Measurements from ENCODE around the gene UFD1. TPM values are rescaled to one million over a fixed set of nuclear protein-coding genes. Genes with fewer than 3 reads are reported as not detected.
A peak's percentile ranks its signal among the peaks of the same experiment; 100 is the strongest.

The UFD1 gene
- total RNA-seq, 1 experiment from 2014 or later = 114 TPM

DNA sequence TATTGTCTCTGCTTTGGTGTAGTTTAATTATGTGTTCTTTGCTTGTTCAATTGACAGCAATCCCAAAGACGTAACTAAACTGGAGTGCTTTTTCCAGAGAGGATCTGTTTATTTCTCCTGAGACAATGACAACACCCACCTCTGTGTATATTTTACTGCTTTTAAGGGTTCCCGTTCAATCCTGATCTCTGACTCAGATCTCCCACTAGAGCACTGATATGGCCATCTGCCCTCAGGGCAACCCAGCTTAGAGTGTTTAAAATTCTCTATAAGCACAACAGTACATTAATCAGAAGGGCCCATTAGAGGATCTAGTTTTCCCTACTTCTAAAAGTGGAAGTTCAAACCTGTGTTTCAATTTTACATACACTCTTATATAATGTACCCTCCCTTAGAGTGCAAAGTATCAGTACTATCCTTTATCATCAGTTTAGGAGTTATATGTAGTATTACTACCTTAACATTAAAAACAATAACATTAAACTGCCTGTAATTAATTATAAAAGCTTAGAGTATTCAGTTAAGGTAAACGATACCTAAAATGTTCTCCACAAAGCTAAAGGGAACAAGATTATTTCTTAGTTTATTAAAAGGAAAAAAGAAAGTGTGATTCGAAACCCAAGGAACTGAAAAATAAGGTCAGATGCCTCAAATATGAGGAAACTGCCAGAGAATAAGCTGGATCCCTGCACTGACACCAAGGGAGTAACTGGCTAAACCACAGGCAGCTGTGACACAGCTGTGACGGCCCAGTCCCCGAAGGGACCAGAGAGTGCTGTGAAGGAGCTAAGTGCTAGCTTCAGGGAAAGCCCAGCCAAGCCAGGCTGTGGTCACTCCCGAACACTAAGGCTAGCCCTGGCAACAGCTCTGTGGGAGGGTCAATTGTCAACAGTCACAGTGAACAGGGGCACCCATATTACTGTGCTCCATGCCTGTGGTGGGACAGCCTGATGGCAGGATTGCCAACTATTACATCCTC lies 15.2 kb downstream of the UFD1 start:
- in situ Hi-C loops (cut with HindIII; ENCODE audit: low pct_unique_long_range_greater_than_20kb, low sequenced_read_pairs) = no loop called here
- no peak for DNase-seq (ENCODE audit: low read depth, low spot score)

DNA sequence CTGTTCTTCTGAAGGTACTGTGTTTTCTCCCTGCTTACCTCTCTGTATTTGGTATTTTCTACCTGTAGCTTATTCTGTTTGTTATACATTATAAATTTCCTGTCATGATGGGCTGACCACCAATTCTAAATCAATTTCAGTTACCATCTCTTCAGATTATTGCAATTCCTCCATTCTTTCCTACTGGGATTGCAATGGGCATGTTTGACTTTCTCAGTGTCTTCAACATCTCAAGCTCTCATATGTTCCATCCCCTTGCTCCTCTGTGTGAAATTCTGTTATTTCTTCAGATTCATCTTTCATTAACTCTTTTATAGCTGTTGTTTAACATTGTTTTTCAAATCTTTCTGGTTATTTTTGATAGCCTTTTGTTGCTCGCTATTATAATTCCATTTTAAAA lies 16.0 kb downstream of the UFD1 start:
- in situ Hi-C loops (cut with HindIII; ENCODE audit: low pct_unique_long_range_greater_than_20kb, low sequenced_read_pairs) = no loop called here
- no peak for DNase-seq (ENCODE audit: low read depth, low spot score)

DNA sequence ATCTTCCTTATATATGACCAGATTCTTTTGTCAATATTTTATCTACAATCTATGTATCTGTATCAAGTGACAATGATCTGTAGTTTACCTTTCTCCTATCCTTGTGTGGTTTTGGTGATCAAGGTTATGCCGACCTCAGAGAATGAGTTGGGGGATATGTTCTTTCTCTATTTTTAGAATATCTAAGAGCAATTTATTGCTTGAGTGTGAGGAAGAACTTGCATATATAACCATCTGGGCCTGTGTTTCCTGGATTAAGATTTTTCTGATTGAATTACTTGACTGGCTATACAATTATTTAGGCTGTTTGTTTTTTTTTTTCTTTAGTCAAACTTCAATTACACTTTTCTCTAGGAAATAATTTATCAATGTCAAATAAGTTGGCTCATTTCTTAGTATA lies 17.5 kb downstream of the UFD1 start:
- no peak for DNase-seq (ENCODE audit: low read depth, low spot score)

DNA sequence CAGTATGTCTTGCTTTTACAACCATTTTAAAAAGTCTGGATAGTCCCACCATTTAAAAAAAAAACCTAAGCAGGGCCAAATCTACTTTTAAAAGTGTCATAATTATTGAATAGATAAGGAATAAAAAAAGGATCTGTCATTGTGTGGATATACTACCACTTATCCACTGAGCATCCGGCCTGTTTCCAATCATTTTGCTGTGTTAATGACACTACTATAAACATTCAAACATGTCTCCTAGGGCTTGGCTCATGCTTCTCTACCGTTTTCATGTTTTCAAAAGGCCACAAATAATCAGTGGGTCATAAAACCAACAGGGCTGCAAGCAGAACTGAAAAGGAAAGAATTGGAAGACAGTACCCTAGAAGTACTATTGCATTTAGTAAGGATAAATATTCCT lies 19.0 kb downstream of the UFD1 start:
- in situ Hi-C loops (cut with HindIII; ENCODE audit: low pct_unique_long_range_greater_than_20kb, low sequenced_read_pairs) = no loop called here
- DNase-seq (ENCODE audit: low read depth, low spot score) = no peak

More for the DNA sequence above, 17.5 kb downstream of the UFD1 start:
- in situ Hi-C loops (cut with HindIII; ENCODE audit: low pct_unique_long_range_greater_than_20kb, low sequenced_read_pairs) = no loop called here

DNA sequence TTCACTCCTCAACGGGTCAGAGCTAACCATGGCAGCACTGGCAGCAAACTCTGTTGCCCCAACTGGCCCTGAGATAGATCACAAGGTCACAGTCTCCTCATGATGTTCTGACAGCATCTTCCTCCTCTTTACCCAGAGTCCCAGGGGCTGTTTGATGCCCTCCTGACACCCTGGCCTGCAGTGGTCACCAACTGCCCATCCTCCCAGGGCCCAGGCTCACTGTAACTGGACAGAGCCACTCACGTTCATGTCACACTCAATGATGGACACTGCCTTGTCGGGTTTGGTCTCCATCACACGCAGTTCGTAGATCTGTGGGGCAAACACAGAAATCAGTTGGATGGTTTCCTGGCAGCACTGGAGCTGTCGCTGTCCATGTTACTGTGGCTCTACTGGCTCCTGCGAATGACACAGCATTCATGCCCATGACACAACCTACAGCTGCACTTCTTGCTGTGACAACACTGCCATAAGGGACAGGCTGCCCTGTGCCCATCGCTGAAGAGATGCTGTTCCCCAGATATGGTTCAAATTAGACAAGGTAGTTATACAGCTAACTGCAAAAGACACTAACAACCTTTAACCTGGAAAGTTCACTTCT lies 21.1 kb downstream of the UFD1 start:
- no peak for DNase-seq (ENCODE audit: low read depth, low spot score)
- in situ Hi-C loops (cut with HindIII; ENCODE audit: low pct_unique_long_range_greater_than_20kb, low sequenced_read_pairs) = no loop called here

DNA sequence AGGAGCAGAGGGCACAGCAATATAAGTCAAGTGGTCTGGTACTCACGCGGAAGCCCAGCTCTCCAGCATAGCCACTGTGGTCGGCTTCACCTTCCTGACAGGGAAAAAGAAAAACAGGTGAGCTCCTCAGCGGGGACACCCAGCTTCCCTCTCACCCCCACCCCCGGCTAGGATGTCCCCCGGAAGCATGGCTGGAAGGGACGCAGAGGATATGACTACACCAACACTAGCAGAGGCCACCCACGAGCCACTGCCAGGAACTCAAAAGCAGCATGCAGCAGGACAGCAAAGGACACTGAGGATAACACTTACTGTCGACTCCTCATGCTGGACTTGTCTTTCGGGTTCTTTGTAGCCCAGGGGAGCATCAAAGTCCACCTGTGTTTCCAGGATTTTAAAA lies 22.5 kb downstream of the UFD1 start:
- no peak for DNase-seq (ENCODE audit: low read depth, low spot score)
- in situ Hi-C loops (cut with HindIII; ENCODE audit: low pct_unique_long_range_greater_than_20kb, low sequenced_read_pairs) = no loop called here

DNA sequence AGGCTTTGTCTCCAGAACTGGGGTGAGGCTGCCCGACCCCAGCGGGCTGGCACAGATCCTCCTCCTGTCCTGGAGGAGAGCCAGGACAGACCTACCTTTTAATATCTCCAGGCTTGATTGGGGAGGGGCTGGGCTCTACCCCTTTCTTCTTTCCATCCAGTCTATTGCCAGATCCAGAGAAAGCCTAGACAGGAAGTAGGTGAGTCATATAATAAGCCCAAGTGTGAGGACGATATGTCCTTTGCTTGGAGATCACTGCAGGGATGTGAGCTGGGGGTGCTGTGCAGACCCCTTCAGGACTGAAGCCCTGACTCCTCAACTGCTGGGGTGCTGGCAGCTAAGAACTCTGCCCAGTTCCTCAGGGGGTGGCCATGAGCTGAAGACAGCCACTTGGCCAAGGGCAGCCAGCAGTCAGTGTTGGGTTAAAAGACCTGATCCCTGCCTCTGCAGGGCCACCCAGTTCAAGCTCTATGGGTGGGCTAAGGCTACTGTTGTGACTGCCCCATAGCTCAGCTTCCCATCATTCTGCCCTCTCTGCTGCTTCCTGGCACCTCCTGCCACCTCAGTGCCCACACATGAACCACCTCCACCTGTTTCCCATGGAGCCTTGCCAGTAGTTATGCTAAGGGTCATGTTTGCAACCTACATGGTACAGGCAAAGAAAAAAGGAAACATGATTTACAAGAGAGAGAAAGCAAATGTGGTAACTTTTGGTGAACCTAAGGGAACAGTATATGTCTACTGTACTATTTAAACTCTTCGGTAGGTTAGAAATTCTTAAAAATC lies 23.2 kb downstream of the UFD1 start:
- in situ Hi-C loops (cut with HindIII; ENCODE audit: low pct_unique_long_range_greater_than_20kb, low sequenced_read_pairs) = no loop called here

DNA sequence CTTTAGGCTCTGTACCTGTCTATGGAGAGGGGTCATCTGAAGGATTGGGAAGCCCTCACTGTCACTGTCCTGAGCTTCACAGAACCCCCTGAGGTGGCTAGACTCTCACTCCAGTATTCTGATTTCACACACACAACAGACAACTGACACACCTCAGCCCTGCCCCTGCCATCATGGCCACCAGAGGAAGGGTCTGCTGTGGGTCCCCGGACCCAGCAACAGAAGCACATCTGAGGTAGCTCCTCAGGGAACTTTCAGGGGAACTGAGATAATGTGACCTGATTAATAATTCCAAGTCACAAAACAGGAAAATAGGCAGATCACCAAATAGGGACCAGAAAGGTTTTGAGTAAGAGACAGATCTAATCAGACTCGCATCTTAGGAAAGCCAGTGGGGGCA lies 24.0 kb downstream of the UFD1 start:
- in situ Hi-C loops (cut with HindIII; ENCODE audit: low pct_unique_long_range_greater_than_20kb, low sequenced_read_pairs) = no loop called here
- DNase-seq (ENCODE audit: low read depth, low spot score) = no peak

More for the DNA sequence above, 23.2 kb downstream of the UFD1 start:
- no peak for DNase-seq (ENCODE audit: low read depth, low spot score)

DNA sequence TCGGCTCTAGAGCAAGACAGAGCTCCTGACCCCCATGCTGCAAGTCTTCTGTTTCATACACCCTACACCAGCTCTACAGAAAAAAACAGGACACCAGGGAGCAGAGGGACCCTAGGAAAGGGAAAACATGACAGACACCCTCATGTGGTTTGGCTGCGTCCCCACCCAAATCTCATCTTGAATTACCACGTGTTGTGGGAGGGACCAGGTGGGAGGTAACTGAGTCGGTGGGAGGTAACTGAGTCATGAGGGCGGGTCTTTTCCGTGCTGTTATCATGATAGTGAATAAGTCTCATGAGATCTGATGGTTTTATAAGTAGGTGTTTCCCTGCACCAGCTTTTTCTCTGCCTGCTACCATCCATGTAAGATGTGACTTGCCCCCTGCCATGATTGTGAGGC lies 24.8 kb downstream of the UFD1 start:
- no peak for DNase-seq (ENCODE audit: low read depth, low spot score)
- in situ Hi-C loops (cut with HindIII; ENCODE audit: low pct_unique_long_range_greater_than_20kb, low sequenced_read_pairs) = no loop called here

DNA sequence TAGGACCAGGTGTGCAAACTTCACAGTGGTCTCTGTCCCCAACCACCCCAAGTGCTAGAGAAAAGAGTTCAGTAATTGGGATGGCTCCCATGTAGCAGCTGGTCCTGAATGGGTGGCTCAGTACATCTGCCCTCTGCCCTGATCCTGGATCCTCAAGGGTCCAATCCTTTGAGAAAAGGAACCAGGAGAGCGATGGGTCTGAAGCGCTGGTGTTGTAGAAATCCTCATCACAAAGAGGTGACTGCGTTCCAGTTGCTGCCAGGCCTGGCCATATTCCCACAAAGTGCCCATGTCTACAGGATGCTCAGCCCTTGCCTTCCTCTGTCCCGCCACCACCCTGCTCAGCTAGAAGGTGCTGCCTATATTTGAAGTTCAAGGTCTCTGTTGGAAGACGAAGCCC lies 25.3 kb downstream of the UFD1 start:
- in situ Hi-C loops (cut with HindIII; ENCODE audit: low pct_unique_long_range_greater_than_20kb, low sequenced_read_pairs) = no loop called here
- no peak for DNase-seq (ENCODE audit: low read depth, low spot score)

DNA sequence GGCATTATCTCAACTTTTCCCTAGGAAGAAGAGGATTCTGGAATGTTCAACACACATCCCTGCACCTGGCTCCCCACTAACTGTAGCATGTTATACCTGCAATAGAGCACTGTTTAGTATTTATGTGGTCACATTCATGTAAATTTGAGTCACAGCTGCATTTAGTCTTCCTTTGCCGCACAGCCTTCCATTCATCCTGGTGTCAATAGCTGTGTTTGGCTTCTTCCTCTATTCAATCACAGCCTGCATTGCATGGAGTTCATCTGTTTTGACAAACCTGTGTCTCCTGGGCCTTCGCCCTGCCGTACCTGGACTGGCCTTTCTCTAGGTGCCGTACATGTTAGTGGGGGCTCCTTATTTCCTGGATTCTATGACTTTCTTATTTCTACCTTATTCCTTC lies 27.4 kb downstream of the UFD1 start:
- in situ Hi-C loops (cut with HindIII; ENCODE audit: low pct_unique_long_range_greater_than_20kb, low sequenced_read_pairs) = no loop called here
- DNase-seq (ENCODE audit: low read depth, low spot score) = no peak

DNA sequence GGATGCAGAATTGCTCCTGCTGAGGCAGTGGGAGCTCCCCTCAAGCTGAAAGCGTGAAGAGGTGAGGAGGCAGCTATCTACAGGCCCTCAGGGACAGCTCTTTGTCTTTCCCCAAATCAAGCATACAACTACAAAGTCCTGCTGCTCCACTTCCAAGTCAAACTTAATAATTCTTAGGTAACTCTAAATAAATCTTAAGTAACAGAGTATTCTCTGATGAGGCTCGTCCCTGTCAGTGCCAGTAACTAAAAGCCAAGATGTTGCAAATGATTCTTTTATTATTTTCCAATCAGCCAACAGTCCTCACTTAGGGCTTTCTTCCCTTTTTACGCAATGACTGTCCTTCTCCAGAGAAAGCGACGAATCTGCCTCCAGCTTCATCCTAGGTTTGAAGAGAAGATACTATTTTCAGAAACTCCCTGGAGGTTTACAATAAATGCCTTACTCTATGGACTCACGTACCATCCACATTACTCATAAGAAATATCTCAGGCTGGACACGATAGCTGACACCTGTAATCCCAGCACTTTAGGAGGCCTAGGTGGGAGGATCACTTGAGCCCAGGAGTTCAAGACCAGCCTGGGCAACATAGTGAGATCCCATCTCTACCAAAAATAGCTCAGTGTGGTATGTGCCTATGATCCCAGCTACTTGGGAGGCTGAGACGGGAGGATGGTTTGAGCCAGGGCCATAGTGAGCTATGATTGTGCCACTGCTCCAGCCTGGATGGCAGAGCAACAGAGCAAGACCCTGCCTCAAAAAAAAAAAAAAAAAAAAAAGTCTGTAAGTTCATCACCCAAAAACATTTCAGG lies 28.4 kb downstream of the UFD1 start:
- no peak for DNase-seq (ENCODE audit: low read depth, low spot score)
- in situ Hi-C loops (cut with HindIII; ENCODE audit: low pct_unique_long_range_greater_than_20kb, low sequenced_read_pairs) = no loop called here

DNA sequence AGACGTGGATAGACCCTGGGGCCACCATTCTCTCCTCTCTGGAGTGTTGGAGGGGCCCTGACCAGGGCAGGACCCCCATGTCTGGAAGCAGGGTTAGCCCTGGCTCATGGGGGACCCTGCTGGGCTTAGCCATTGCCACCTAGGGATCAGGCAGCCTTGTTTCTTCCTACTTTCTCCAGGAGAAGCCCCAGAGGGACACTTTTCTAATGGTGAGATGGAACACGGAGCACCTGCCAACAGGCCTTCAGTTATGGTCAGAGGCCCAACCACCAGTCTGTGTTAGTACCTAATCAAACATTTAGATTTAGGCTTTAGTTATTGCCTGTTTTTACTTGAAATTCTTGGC lies 29.6 kb downstream of the UFD1 start:
- no peak for DNase-seq (ENCODE audit: low read depth, low spot score)
- in situ Hi-C loops (cut with HindIII; ENCODE audit: low pct_unique_long_range_greater_than_20kb, low sequenced_read_pairs) = no loop called here

DNA sequence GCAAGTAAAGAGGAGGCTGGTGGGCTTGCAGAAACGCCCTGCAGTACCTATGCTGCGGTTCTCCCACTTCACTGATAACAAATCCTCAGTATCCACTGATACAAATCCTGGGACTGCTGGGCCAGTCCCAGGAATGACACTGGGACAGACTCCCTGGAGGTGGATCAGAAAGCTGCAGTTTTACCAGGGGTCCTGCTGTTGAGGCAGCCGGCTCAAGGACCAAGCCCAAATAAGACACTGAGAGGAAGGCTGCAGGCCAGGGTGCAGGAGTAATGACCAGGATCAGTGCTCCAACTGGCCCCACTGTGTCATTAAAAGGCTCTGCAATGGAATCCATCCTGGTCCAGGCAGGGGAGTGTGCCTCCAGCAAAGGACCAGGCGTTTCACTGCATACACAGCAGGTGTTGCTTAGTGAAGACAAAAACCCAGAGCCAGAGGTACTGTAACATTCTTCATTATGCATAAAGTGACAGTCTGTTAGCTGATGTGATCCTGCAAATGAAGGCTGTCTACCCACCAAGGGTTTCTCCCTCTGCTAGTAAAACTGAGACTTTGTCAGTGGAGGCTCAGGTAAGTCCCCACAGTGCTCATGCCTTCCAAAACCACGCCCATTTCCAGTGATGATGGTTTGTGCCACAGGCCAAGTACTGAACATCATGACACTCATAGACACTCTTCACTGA lies 30.1 kb downstream of the UFD1 start:
- in situ Hi-C loops (cut with HindIII; ENCODE audit: low pct_unique_long_range_greater_than_20kb, low sequenced_read_pairs) = no loop called here
- no peak for DNase-seq (ENCODE audit: low read depth, low spot score)

DNA sequence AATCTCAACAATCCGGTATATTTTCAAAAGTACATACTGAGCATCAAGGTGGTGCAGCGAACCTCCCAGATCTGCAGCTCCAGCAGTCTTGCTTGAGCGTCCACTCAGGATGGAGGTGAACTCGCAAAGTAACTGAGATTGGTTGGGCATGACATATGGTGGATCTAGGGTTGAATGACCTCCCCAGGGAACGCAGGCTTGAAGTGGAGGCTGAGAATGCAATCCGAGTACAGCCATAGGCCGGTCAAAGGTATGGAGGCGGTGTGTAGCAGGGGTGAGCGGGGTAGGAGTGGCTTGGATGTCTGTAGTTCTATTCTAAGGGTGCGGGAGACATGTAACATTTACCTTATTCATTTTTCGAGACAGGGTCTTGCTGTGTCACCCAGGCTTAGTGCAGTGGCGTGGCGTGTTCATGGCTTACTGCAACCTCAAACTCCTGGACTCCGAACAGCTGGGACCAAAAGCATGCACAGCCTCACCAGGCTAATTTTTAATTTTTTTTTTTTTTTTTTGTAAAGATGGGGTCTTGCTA lies 30.9 kb downstream of the UFD1 start:
- in situ Hi-C loops (cut with HindIII; ENCODE audit: low pct_unique_long_range_greater_than_20kb, low sequenced_read_pairs) = no loop called here
- DNase-seq (ENCODE audit: low read depth, low spot score) = peak; percentile 75

DNA sequence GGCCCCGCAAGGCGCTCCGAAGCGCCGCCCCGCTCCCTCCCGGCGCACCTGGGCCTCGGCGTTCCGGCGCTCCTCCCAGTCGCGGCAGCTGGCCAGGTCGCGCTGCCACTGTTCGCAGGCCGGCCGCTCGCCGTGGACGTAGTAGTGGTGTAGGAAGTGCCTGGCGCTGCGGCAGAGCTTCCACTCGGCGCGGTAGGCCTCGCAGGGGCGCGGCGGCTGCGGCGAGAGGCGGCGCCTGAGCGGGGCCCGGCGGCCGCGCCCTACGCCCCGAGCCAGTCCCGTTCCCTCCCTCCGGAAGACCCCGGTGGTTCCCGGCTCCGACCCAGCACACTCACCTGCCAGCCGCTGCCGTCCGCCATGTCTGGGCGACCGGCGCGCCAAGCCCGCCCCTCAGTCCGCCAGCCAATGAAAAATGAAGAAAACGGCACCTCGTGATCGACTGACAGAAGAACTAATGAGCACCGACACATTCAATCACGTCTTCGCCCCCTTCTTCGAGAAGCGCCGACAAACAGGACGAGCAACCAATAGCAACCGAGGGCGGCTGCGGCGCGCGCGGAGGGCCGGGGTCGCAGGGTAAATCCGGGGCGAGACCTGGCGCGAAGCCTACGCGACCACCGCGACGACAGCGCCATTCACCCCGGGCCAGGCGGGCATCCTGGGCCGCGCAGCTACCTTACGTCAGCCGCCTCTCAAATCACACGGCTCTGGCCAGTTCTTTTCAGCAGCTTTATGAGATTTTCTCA lies 31.5 kb downstream of the UFD1 start, which contains the start of gene C22orf39:
C22orf39 (minus strand) TSS at position 382 of the 746 bp plus-strand sequence; CDS start at position 359, 23 bp downstream.
- in situ Hi-C loops (cut with HindIII; ENCODE audit: low pct_unique_long_range_greater_than_20kb, low sequenced_read_pairs) = no loop called here
- peak; percentile 95 for DNase-seq (ENCODE audit: low read depth, low spot score)

Data from SK-MEL-5 (cell line).